GM12892 (cell line): Measurements from ENCODE around the gene YY1.

Source experiments
- POLR2A ChIP-seq: IDR thresholded peaks from 2 replicates; pipeline ENCODE4 v1.6.1; 2011; ENCODE audit warnings: low read depth, low read length, control low read depth
- POLR2AphosphoS5 ChIP-seq: IDR thresholded peaks from 2 replicates; pipeline ENCODE4 v1.6.1; 2011; ENCODE audit warnings: low read depth, low read length, control low read depth
- TAF1 ChIP-seq: IDR thresholded peaks from 2 replicates; pipeline ENCODE4 v1.6.1; 2011; ENCODE audit warnings: low read depth, mild to moderate bottlenecking, control low read depth, low read length, borderline replicate concordance

DNA sequence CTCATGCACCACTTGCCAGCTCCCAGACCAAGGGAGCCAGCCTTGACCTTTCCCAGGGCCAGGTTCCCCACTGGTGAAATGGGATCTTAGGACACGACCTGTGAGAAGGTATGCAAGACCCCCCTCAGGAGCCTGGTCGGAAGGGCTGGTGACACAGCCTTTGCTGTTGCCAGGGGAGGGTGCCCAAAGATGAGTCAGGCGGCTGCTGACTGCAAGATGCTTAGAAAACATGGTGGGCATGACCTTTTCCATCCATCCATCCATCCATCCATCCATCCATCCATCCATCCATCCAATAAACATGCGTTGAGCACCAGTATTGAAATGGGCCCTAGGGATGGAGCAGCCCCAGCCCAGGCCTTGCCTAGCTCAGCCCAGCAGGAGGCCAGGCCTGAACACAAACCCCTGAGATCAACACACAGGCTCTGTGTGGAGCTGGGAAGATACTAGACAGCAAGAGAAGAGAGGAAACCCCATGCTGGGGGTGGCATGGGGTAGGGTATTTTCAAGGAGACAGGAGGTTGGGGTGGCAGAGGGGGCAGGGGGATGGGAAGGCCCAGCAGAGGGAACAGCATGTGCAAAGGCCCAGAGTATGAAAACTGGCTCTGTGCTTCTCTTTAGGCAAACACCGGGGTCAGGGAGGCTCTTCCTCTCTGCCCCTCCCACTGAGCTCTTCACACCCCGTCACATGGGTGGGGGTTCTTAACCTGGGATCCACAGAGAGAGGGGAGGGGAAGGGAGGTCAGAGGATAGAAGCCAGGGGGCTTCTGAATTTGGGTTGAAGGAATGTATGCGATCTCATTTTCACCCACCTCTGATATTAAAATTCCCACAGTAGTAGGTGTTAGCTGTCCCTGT is 26.2 kb upstream of the YY1 start:
- TF ChIP-seq POLR2AphosphoS5 (no peak), POLR2A (no peak), TAF1 (no peak)
